Testis (tissue), 2 donors: Measurements from ENCODE around the gene CBARP.

ENCODE experiments used
- POLR2A ChIP-seq: fragments of 450-650 bp; IDR thresholded peaks from one replicate; pipeline ENCODE4 v1.6.1; 2017; ENCODE audit warnings: antibody characterized with exemption, mild to moderate bottlenecking, moderate library complexity
- TF ChIP-seq, protein P1 (sequence below), 3 experiments: fragments of 450-650 bp in 2 of 3; fragments of 200-600 bp in 1 of 3; sonication (generic) in 1 of 3; IDR thresholded peaks; one replicate each; pipeline ENCODE4 v1.5.1; 2016 to 2019; ENCODE audit warnings: antibody characterized with exemption in 3 of 3, mild to moderate bottlenecking in 2 of 3, moderate library complexity in 1 of 3

DNA sequence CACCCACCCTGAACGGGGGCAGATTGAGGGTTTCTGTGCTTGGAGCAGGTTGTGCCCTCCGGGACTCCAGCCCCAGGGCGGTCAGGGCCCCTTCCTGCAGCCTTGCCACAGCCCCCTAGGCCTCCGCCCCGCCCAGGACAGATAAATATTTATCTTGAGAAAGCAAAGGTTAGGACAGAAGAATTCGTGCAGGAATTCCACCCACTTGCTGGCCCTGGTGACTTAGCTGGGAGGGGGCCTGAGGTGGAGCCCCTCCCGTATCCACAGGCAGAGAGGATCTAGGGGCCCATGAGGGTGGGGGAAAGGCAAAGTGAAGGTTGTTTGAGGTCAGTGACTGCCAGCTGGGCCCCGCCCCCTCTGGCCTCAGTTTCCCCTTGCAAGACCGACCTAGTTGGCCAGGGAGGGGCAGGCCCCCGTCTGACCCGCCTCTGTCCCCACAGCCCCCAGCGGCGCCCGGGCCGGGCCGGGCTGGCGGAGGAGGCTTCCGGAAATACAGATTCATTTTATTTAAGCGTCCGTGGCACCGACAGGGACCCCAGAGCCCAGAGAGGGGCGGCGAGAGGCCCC, 15.8 kb upstream of the CBARP start:
- TF ChIP-seq POLR2A, result no peak
- TF ChIP-seq, protein P1, sequence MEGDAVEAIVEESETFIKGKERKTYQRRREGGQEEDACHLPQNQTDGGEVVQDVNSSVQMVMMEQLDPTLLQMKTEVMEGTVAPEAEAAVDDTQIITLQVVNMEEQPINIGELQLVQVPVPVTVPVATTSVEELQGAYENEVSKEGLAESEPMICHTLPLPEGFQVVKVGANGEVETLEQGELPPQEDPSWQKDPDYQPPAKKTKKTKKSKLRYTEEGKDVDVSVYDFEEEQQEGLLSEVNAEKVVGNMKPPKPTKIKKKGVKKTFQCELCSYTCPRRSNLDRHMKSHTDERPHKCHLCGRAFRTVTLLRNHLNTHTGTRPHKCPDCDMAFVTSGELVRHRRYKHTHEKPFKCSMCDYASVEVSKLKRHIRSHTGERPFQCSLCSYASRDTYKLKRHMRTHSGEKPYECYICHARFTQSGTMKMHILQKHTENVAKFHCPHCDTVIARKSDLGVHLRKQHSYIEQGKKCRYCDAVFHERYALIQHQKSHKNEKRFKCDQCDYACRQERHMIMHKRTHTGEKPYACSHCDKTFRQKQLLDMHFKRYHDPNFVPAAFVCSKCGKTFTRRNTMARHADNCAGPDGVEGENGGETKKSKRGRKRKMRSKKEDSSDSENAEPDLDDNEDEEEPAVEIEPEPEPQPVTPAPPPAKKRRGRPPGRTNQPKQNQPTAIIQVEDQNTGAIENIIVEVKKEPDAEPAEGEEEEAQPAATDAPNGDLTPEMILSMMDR (IDR thresholded peaks at IDR 0.05), result no peak
